NCI-H1092 (cell line): ENCODE measurements around the gene SPIB.
"Not testable (repeated sequence)": the region's sequence is repeated elsewhere in the genome, so short reads cannot be mapped to it uniquely, and the experiment has no call there.

Experiments used
- DNase-seq: peaks from one replicate; lab custom pipeline; 2025; lab: John Stamatoyannopoulos, UW

The SPIB gene

GRCh38 chr19:50468818-50469217, 50.1 kb downstream of the SPIB start:
- no peak for DNase-seq

- DNase-seq = not testable (repeated sequence)
Observed at GRCh38 chr19:50473336-50473735, 54.6 kb downstream of the SPIB start.

GRCh38 chr19:50475101-50475568, 56.4 kb downstream of the SPIB start:
- no peak for DNase-seq

GRCh38 chr19:50475736-50476223, 57.0 kb downstream of the SPIB start:
- DNase-seq = no peak

DNA sequence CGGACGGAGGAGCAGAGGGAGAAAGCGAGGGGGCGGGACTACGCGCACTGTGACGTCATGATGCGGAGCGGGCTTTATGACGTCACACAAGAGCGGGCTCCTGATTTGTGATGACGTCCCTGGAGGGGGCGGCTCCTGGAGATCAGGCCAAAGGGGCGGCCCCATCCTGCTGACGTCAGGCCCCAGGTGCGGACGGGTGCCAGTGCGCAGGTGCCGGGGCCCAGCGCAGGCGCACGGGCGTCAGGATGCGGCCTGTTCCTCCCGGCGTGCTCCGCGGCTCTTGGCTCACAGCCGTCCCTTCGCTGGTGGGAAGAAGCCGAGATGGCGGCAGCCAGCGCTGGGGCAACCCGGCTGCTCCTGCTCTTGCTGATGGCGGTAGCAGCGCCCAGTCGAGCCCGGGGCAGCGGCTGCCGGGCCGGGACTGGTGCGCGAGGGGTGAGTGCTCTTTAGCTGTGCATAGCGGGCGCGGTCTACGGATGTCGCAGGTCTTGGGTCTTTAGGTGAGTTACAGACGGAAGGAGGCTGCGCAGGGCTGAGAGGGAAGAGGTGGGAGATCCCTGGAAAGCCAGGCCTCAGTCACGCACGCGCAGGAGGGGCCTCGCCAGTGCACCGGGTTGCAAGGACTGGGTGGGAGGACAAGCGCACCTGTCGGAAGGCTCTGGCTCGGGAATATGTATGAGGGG, 57.6 kb downstream of the SPIB start, which contains the start of the genes EMC10 and GARIN5A:
EMC10 (plus strand) TSS at position 284 of the 683 bp plus-strand sequence; CDS start at position 322, 38 bp downstream.
GARIN5A (minus strand) TSS at position 625 of the 683 bp plus-strand sequence; CDS start at position 165, 460 bp downstream.
- DNase-seq = peak; percentile 84

DNA sequence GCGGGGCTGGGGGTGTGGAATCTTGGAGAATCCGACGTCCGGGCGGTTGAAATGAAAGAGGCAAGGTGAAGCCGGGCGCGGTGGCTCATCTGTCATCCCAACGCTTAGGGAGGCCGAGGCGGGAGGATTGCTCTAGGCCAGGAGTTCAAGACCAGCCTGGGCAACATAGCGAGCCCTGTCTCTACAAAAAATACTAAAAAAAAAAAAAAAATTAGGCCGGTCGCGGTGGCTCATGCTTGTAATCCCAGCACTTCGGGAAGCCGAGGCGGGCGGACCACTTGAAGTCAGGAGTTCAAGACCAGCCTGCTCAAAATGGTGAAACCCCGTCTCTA, 58.1 kb downstream of the SPIB start:
- no peak for DNase-seq

- DNase-seq = no peak
Observed at GRCh38 chr19:50477751-50478515, 59.2 kb downstream of the SPIB start.

DNA sequence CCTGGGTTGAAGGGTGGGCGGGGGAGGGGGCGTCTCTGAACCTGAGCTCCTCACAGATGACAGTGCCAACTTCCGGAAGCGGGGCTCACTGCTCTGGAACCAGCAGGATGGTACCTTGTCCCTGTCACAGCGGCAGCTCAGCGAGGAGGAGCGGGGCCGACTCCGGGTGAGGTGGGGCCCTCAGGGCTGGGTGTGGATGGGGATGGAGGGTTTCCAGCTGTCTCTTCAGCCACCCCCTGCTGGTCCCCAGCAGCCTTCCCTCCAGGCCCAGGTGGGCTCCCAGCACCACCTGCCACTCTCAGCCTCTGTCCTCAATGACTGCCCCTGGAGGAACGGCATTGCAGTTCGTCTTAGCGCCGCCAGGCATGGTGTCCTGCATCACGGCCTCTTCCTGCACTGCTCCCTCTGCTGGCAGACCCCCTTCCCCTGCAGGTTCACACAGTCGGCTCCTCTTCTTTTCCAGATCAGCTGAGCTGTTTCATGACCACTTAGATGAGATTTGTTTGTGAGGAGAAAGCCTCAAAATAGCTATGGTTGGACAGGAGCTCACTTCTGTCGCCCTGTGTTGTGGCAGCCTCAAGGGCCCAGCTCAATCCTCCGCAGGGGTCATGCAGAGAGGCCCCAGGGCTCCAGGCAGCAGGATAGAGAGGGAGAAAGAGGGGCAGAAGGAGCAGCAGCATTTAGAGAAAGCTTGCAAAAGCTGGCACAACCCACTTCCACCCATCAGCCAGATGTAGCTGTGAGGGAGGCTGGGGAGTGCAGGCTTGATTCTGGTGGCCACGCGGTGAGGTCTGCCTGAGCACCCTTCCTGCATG, 60.4 kb downstream of the SPIB start:
- no peak for DNase-seq

DNA sequence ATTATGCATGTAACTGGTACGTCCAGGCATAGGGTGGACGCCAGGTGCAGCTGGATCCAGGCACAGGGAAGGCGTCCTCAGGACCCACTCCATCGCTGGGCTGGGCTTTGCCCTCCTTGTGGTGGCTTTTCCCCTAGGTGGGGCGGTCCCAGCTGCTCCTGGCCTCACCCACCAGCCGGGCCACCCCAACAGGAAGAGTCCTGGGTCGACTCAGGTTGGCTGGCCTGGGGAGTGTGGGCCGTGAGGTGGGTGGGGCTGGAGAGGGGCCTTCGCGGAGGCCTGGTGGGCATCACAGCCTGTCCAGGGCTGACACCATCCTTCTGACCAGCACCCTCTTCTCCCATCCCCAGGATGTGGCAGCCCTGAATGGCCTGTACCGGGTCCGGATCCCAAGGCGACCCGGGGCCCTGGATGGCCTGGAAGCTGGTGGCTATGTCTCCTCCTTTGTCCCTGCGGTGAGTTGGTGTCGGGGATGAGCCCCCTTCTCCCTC, 61.1 kb downstream of the SPIB start:
- no peak for DNase-seq

- no peak for DNase-seq
Observed at GRCh38 chr19:50480281-50481111, 61.8 kb downstream of the SPIB start.
